Uterus (tissue), 2 donors: ENCODE data around the gene RANBP3.

ENCODE experiments used
- CTCF ChIP-seq, 4 experiments: fragments of 200-600 bp in 2 of 4; fragments of 450-650 bp in 2 of 4; sonication (generic) in 2 of 4; IDR thresholded peaks; one replicate each; pipeline ENCODE4 v1.5.1; 2016 to 2019; ENCODE audit warnings: antibody characterized with exemption in 4 of 4, mild to moderate bottlenecking in 2 of 4, moderate library complexity in 1 of 4
- POLR2A ChIP-seq, 2 donors: fragments of 450-650 bp; IDR thresholded peaks; one replicate each; pipeline ENCODE4 v1.6.1; 2016; ENCODE audit warnings: antibody characterized with exemption in 2 of 2, mild to moderate bottlenecking in 1 of 2, moderate library complexity in 1 of 2

GRCh38 chr19:6023085-6023682 is 45.2 kb upstream of the RANBP3 start:
- no peak for TF ChIP-seq CTCF (IDR thresholded peaks at IDR 0.05)
- no peak for TF ChIP-seq POLR2A (IDR thresholded peaks at IDR 0.05)
